HG03159 (cell line): ENCODE data around the gene GYG2.
"Not testable (repeated sequence)": the region's sequence is repeated elsewhere in the genome, so short reads cannot be mapped to it uniquely, and the experiment has no call there.

Experiments
- ATAC-seq: cut with Tn5 transposase; IDR thresholded peaks from one replicate; pipeline ENCODE4 v1.9.1; 2021; ENCODE audit warnings: mild to moderate bottlenecking, moderate library complexity; ENCODE audit not compliant: unreplicated experiment

The GYG2 gene

GRCh38 chrX:2828344-2828958, at the start of gene GYG2:
TSS of gene GYG2 (plus strand) at chrX:2828930. CDS start at chrX:2830189, 1,259 bp downstream.
- no peak for ATAC-seq

- ATAC-seq, result peak; percentile 48
These were observed 48.1 kb upstream of the GYG2 start for GRCh38 chrX:2780472-2781225.

DNA sequence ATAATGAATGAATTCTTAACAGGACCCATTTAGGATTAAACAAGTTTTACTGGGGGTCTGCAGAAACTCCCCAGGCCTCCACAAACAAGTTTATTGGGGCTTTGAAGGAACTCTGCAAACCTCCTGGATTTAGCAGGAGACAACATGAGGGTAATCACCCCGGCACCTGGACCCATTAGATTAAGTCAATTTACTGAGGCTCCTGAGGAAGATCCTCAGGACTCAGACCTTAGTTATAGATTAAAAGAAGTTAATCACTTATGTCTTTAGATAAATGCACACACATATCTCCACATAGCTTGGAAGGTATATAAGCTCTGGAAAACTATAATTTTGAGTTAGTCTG, 47.5 kb upstream of the GYG2 start:
- no peak for ATAC-seq

GRCh38 chrX:2781698-2782097, 47.0 kb upstream of the GYG2 start:
- peak; percentile 52 for ATAC-seq

DNA sequence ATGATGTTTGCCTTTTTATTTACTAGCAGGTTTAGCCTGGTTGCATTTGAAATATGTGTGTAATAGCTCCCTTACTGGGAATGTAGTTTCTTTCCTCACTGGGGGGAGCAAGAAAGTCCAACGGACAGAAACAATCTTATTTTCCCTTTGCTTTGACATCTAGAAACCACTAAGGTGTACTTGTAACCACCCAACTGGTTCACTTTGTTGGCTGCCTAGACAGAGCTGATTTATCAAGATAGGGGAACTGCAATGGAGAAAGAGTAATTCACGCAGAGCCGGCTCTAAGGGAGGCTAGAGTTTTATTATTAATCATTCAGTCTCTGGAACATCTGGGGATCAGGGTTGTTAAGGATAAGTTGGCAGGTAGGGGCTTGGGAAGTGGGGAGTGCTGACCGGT, 46.6 kb upstream of the GYG2 start:
- no peak for ATAC-seq

- ATAC-seq, result no peak
These were observed 46.0 kb upstream of the GYG2 start for GRCh38 chrX:2782778-2783177.

GRCh38 chrX:2784026-2784425, 44.7 kb upstream of the GYG2 start:
- no peak for ATAC-seq

GRCh38 chrX:2785538-2785937, 43.2 kb upstream of the GYG2 start:
- ATAC-seq, result no peak

DNA sequence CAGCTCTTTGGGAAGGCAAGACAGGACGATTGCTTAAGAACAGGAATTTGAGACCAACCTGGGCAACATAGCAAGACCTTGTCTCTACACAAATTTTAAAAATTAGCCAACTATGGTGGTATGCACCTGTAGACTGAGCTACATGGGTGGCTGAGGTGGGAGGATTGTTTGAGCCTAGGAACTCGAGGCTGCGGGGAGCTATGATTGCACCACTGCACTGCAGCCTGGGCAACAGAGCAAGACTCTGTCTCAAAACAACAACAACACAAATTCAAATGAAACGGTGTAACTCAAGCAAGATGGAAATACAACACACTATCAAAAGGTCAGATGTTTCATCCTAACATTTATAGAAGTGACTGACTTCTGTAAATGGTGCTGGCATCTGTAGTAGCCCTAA, 39.8 kb upstream of the GYG2 start:
- no peak for ATAC-seq

DNA sequence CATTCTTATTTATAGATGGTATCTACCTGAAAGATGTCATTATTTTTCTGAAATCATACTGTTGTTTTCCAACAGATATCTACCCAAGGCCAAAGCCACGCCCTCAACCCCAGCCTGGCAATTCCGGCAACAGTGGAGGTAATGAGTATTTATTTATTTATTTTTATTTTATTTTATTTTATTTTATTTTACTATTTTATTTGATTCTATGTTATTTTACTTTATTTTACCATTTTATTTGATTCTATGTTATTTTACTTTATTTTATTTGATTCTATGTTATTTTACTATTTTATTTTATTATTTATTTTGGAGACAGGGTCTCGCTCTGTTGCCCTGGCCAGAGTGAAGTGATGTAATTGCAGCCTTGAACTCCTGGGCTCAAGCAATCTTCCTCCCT, 39.2 kb upstream of the GYG2 start:
- ATAC-seq, result no peak

GRCh38 chrX:2793752-2794151, 35.0 kb upstream of the GYG2 start:
- ATAC-seq, result no peak

GRCh38 chrX:2794336-2794735, 34.4 kb upstream of the GYG2 start:
- no peak for ATAC-seq

GRCh38 chrX:2796808-2797207, 31.9 kb upstream of the GYG2 start:
- not testable (repeated sequence) for ATAC-seq

DNA sequence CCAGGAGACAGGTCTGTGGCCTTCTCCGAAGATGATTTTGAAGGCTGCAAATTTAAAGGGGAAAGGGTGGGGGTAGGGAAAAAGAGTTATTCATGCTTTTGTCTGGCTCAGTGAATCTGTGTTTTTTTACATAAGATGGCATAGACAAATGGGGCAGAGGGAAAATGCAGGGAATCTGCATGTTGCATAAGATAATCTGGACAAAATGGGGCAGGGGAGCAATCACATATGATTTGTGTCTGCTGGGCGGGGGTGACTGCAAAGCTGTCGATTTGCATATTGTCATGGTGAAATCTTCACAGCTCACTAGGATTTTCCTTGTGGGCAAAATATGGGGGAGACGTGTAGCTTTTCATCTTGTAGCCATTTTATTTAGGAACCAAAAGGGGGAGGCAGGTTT, 29.4 kb upstream of the GYG2 start:
- ATAC-seq, result no peak

DNA sequence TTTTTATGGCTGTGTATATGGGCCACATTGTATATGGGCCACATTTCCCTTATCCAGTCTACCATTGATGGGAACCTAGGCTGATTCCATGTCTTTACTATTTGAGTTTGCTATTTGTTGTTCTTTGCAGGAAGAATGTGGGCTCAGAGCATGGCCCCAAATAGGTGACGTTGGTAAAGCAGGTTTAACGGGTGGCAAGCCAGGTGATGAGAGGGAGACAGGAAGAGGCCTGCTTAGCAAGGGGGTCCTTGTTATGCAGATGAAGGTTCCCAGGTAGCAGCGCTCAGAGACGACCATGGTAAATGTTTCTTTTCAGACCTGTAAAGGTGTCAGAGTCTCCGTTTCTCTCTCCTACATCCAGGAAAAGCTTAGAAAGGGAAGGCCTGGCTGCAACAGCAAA, 28.8 kb upstream of the GYG2 start:
- ATAC-seq, result not testable (repeated sequence)

DNA sequence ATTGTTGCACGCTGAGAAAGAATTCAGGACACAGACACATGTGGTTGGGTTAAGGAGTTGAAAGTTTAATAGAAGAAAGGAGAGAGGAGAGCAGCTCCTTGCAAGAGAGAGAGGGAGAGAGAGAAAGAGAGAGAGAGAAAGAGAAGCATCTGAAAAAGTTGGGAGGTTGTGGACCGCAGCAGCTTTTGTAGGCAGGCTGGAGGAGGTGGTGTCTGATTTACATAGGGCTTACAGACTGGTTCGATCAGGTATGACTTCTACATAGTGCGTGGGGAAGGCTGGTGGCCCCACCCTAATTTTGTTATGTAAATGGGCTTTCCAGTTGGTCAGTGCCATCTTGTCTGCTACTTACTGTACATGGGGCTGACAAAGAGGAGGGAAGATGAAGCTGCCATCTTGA, 27.5 kb upstream of the GYG2 start:
- ATAC-seq, result no peak

DNA sequence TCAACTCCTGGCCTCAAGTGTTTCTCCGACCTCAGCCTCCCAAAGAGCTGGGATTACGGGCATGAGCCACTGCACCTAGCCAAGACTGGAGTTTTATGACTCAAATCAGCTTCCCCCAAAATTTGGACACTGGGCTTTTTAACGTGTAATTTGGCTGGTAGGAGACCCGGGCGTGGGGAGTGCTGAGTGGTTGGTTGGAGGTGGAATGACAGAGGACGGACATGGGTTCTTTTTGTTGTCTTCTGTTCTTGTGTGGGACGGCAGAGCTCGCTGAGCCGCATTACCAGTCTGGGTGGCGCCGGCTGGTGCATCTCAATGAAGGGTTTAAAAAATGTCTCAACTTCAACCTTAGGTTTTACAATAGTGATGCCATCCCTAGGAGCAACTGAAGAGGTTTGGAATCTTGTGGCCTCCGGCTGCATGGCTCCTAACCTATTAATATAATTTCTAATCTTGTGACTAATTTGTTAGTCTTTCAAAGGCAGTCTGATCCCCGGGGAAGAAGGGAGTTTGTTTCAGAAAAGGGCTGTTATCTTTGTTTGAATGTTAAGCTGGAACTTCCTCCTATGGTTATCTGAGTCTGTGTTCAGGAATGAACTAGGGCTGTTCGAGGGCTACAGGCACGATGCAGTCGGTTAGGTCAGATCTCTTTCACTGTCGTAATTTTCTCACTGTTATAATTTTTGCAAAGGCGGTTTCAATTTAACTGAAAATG, 26.2 kb upstream of the GYG2 start:
- not testable (repeated sequence) for ATAC-seq

DNA sequence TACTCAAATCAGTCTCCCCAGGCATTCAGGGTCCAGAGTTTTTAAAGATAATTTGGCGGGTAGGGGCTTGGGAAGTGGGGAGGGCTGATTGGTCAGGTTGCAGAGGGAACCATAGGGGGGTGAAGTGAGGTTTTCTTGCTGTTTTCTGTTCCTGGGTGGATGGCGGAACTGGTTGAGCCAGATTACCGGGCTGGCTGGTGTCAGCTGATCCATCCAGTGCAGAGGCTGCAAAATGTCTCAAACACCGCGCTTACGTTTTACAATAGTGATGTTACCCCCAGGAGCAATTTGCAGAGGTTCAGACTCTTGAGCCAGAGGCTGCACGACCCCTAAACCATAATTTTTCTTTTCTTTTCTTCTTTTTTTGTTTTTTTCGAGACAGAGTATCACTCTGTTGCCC, 25.2 kb upstream of the GYG2 start:
- ATAC-seq, result not testable (repeated sequence)

GRCh38 chrX:2804106-2804843, 24.5 kb upstream of the GYG2 start:
- ATAC-seq, result not testable (repeated sequence)

- ATAC-seq, result not testable (repeated sequence)
These were observed 23.9 kb upstream of the GYG2 start for GRCh38 chrX:2804858-2805257.

DNA sequence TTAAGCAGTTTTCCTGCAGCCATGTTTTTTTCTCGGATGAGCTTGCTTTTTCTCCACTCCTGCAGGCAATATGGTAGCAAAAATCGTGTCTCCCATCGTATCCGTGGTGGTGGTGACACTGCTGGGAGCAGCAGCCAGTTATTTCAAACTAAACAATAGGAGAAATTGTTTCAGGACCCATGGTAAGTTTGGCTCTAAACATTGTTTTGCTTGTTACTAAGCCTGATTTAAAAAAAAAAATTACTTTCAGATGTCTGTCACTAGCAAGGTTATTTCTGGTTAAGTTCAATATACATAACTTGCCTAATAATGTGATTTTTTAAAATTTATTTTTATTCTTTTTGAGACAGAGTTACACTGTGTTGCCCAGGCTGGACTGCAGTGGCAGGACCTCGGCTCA, 17.5 kb upstream of the GYG2 start:
- ATAC-seq, result no peak
